H1 (cell line): ENCODE measurements around the gene CNOT1. TPM values are rescaled to one million over a fixed set of nuclear protein-coding genes. Genes with fewer than 3 reads are reported as not detected.

Experiments
- CTCF ChIA-PET: fragments of 300-600 bp; sonication (Branson Sonifier 250); formaldehyde crosslinking; loops from one replicate; lab custom pipeline; 2021; ENCODE audit not compliant: partially characterized antibody; lab: Charles Lee
- POLR2A ChIA-PET: fragments of 300-600 bp; sonication (Branson Sonifier 250); formaldehyde crosslinking; loops from one replicate; lab custom pipeline; 2021; ENCODE audit warnings: inconsistent platforms; ENCODE audit not compliant: partially characterized antibody; lab: Charles Lee
- DNase-seq, 2 experiments: peaks; one replicate each; pipeline versions ENCODE4 v3.0.0 to v3.0.0-alpha.2; 2010 to 2022; ENCODE audit warnings: low spot score in 2 of 2, low read depth in 1 of 2, mixed read lengths in 1 of 2
- FAIRE-seq: peaks from 2 replicates; lab custom pipeline; 2011; peaks lifted over from hg19 to GRCh38; lab: Jason Lieb, UNC
- H2AFZ ChIP-seq: 2 replicates; pipeline ENCODE4 v1.8.1; 2012; ENCODE audit warnings: low read length, inconsistent platforms
- H2AK5ac ChIP-seq: 2 replicates; pipeline ENCODE4 v1.6.1; 2013; ENCODE audit warnings: low read depth, low read length
- H2BK120ac ChIP-seq: replicated peaks from 2 replicates; pipeline ENCODE3; 2013; ENCODE audit warnings: low read depth, low read length, inconsistent platforms
- H2BK12ac ChIP-seq: 2 replicates; pipeline ENCODE4 v1.6.1; 2013; ENCODE audit warnings: low read depth, low read length
- H2BK15ac ChIP-seq: 2 replicates; pipeline ENCODE4 v1.6.1; 2013; ENCODE audit warnings: low read length
- H2BK20ac ChIP-seq: 2 replicates; pipeline ENCODE4 v1.6.1; 2013; ENCODE audit warnings: low read length
- H2BK5ac ChIP-seq: 2 replicates; pipeline ENCODE4 v1.6.1; 2013; ENCODE audit warnings: low read depth, low read length
- H3K14ac ChIP-seq: 2 replicates; pipeline ENCODE4 v1.6.1; 2013; ENCODE audit warnings: inconsistent platforms; ENCODE audit not compliant: insufficient read length
- H3K18ac ChIP-seq: 2 replicates; pipeline ENCODE4 v1.6.1; 2013; ENCODE audit warnings: low read length; ENCODE audit errors: extremely low read depth
- H3K23ac ChIP-seq: 2 replicates; pipeline ENCODE4 v1.6.1; 2013; ENCODE audit warnings: inconsistent platforms; ENCODE audit not compliant: insufficient read length
- H3K23me2 ChIP-seq: 2 replicates; pipeline ENCODE4 v1.6.1; 2013; ENCODE audit warnings: low read depth, low read length
- H3K27ac ChIP-seq: 2 replicates; pipeline ENCODE4 v1.6.1; 2011; ENCODE audit warnings: low read depth, low read length, inconsistent platforms
- H3K27me3 ChIP-seq, 4 experiments: replicated peaks in 1 of 4; 1 replicate in 1 of 4; 2 replicates in 3 of 4; pipeline versions ENCODE4 v1.6.1 to v1.8.1; 2011 to 2013; ENCODE audit warnings: low read length in 3 of 4, mild to moderate bottlenecking in 3 of 4, inconsistent platforms in 2 of 4, mixed read lengths in 2 of 4, moderate library complexity in 1 of 4; ENCODE audit not compliant: control insufficient read depth in 3 of 4, insufficient read depth in 3 of 4; ENCODE audit errors: extremely low read depth in 1 of 4
- H3K36me3 ChIP-seq, 4 experiments: 2 replicates each; pipeline versions ENCODE4 v1.6.1 to v1.8.1; 2011 to 2013; ENCODE audit warnings: mild to moderate bottlenecking in 4 of 4, low read length in 3 of 4, moderate library complexity in 2 of 4, control low read depth in 1 of 4, inconsistent platforms in 1 of 4; ENCODE audit not compliant: insufficient read depth in 4 of 4, control insufficient read depth in 2 of 4
- H3K4ac ChIP-seq: replicated peaks from 2 replicates; pipeline ENCODE3; 2013; ENCODE audit warnings: low read length, low read depth, mixed read lengths, inconsistent platforms; ENCODE audit not compliant: insufficient read length
- H3K4me1 ChIP-seq, 4 experiments: replicated peaks in 1 of 4; 1 replicate in 1 of 4; 2 replicates in 3 of 4; pipeline versions ENCODE4 v1.6.1 to v1.8.1; 2011 to 2013; ENCODE audit warnings: low read length in 3 of 4, inconsistent platforms in 2 of 4, mixed read lengths in 1 of 4; ENCODE audit not compliant: insufficient read depth in 4 of 4, control insufficient read depth in 3 of 4
- H3K4me2 ChIP-seq, 2 experiments: 2 replicates each; pipeline versions ENCODE4 v1.6.1 to v1.8.1; 2011 to 2013; ENCODE audit warnings: low read depth in 2 of 2, low read length in 2 of 2, control low read depth in 1 of 2, inconsistent platforms in 1 of 2, mild to moderate bottlenecking in 1 of 2; ENCODE audit not compliant: insufficient read depth in 1 of 2
- H3K4me3 ChIP-seq, 4 experiments: fragments of 200-600, 300-600 bp in 1 of 4; sonication (generic), shearing (Covaris generic), sonication (Bioruptor Twin) in 1 of 4; 2 replicates each; pipeline versions ENCODE4 v1.5.1 to v1.8.1; 2011 to 2016; ENCODE audit warnings: low read length in 4 of 4, low read depth in 3 of 4, control low read depth in 2 of 4, inconsistent platforms in 2 of 4, mild to moderate bottlenecking in 2 of 4, mixed read lengths in 1 of 4, moderate library complexity in 1 of 4; ENCODE audit not compliant: insufficient read depth in 2 of 4; ENCODE audit errors: extremely low read depth in 1 of 4
- H3K56ac ChIP-seq: replicated peaks from 2 replicates; pipeline ENCODE3; 2013; ENCODE audit warnings: low read depth, mild to moderate bottlenecking, mixed read lengths, low read length, inconsistent platforms; ENCODE audit not compliant: insufficient read length
- H3K79me1 ChIP-seq: 2 replicates; pipeline ENCODE4 v1.6.1; 2013; ENCODE audit warnings: low read depth, low read length, control low read depth
- H3K79me2 ChIP-seq, 2 experiments: 2 replicates each; pipeline versions ENCODE4 v1.6.1 to v1.8.1; 2012 to 2013; ENCODE audit warnings: low read length in 2 of 2, mild to moderate bottlenecking in 2 of 2, inconsistent platforms in 1 of 2; ENCODE audit not compliant: insufficient read depth in 2 of 2, control insufficient read depth in 1 of 2
- H3K9ac ChIP-seq, 4 experiments: replicated peaks in 1 of 4; 1 replicate in 1 of 4; 2 replicates in 3 of 4; pipeline versions ENCODE4 v1.6.1 to v1.8.1; 2011 to 2013; ENCODE audit warnings: low read depth in 3 of 4, low read length in 3 of 4, control low read depth in 2 of 4, mild to moderate bottlenecking in 2 of 4, moderate library complexity in 2 of 4, inconsistent platforms in 1 of 4; ENCODE audit errors: extremely low read depth in 1 of 4
- H3K9me3 ChIP-seq, 2 experiments: 2 replicates each; pipeline versions ENCODE4 v1.6.1 to v1.8.1; 2012 to 2013; ENCODE audit warnings: mild to moderate bottlenecking in 2 of 2, moderate library complexity in 2 of 2, control low read depth in 1 of 2, inconsistent platforms in 1 of 2, low read depth in 1 of 2, low read length in 1 of 2, mixed read lengths in 1 of 2; ENCODE audit not compliant: insufficient read depth in 2 of 2
- H4K20me1 ChIP-seq, 2 experiments: replicated peaks in 1 of 2; 2 replicates each; pipeline versions ENCODE3 to v1.8.1; 2011 to 2013; ENCODE audit warnings: inconsistent platforms in 2 of 2, low read length in 2 of 2, mild to moderate bottlenecking in 1 of 2; ENCODE audit not compliant: insufficient read depth in 2 of 2, control insufficient read depth in 1 of 2
- H4K5ac ChIP-seq: 2 replicates; pipeline ENCODE4 v1.6.1; 2013; ENCODE audit warnings: low read length, low read depth, mixed read lengths, inconsistent platforms; ENCODE audit not compliant: insufficient read length
- H4K8ac ChIP-seq: 2 replicates; pipeline ENCODE4 v1.8.0; 2013; ENCODE audit warnings: mild to moderate bottlenecking, moderate library complexity, low read length, inconsistent platforms; ENCODE audit not compliant: insufficient read depth; ENCODE audit errors: extremely low read depth
- H4K91ac ChIP-seq: replicated peaks from 2 replicates; pipeline ENCODE3; 2013; ENCODE audit warnings: low read length, mixed read lengths, inconsistent platforms; ENCODE audit not compliant: insufficient read length
- TCF12 ChIP-seq: IDR thresholded peaks from 2 replicates; pipeline ENCODE4 v1.6.1; 2011; ENCODE audit warnings: low read depth, mild to moderate bottlenecking, low read length
- WGBS, 2 experiments: shearing (Covaris generic) in 1 of 2; methylation state at CpG; one replicate each; pipeline versions ENCODE4 v1.1.6 to v1.1.7; 2013 to 2015; ENCODE audit warnings: low lambda C conversion rate in 2 of 2, mixed read lengths in 2 of 2, inconsistent platforms in 1 of 2, low coverage in 1 of 2, missing lambda C conversion rate in 1 of 2; ENCODE audit not compliant: insufficient replicate concordance in 2 of 2, insufficient coverage in 1 of 2, insufficient read length in 1 of 2; ENCODE audit errors: extremely low coverage in 1 of 2, missing lambda C conversion rate in 1 of 2; 5-methylcytosine and 5-hydroxymethylcytosine counted together
- polyA plus RNA-seq, 7 experiments: library from polyadenylated mRNA; depleted of rRNA in 3 of 7; stranded (reverse) in 5 of 7; unstranded in 2 of 7; fragments of >200 nt in 5 of 7; fragments of 200-250 nt in 2 of 7; gene quantifications; 1 replicate in 5 of 7; 2 replicates in 1 of 7; 4 replicates in 1 of 7; pipeline versions ENCODE4 v1.2.1 to v1.2.3, GENCODE V29; 2011 to 2013; ENCODE audit warnings: missing spikeins in 2 of 7, mixed read lengths in 2 of 7
- total RNA-seq: library from RNA; stranded (reverse); fragmentation: NEBNext Ultra II Directional; extraction: Animal tissue kit (Norgen Biotek cat#: 25700); gene quantifications from 2 replicates; pipeline ENCODE4 v1.2.1, GENCODE V29; 2021

CNOT1 gene
- total and polyA plus RNA-seq, 2 of the 8 experiments (the other 6 are each of a cell fraction or from before 2014, with no cell fraction given): 306 to 319 TPM

DNA sequence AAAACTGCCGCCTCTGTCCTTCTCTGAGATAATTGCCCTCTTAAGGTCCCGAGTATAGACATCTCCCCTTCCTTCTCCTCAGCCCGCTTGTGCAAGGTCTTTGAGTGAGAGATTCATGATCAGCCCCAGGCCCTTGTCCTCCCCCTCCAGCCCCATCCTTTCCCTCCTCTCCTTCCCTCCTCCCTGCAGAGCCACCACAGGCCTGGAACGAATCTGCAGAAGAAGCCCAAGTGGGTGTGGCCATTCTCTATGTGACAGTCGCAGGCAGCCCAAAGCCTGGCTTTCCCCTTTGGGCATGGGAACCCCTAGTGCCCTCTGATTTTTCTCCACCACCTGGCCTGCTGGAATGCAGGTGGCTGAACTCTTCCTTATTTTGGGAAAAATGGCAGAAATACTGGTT lies 136.9 kb downstream of the CNOT1 start:
- peaks cover 0 to 3% (median 0%) of the 10 kb centered on the region in 4 experiments; a peak in 2 of 7 replicates for H3K27me3 ChIP-seq
- H4K5ac ChIP-seq: no peak overlapping the region
- H3K4me1 ChIP-seq: peaks cover 0 to 22% (median 12%) of the 10 kb centered on the region in 4 experiments; a peak in 6 of 7 replicates
- H3K18ac ChIP-seq: no peak overlapping the region
- no peak overlapping the region for H2BK5ac ChIP-seq
- no peak overlapping the region for H4K91ac ChIP-seq
- DNase-seq: no peak
- ChIA-PET CTCF (interaction anchor here (0.6 to 4.2 kb wide), 9 partner anchors 14 to 231 kb away, joined by 3 to 30 read pairs (median 8); no protein-coding TSS in a partner anchor), POLR2A (interaction anchor here (0.6 to 1.5 kb wide), 2 partner anchors 22 to 156 kb away, joined by 3 to 7 read pairs; no protein-coding TSS in a partner anchor)
- H3K9ac ChIP-seq: no peak overlapping the region
- no peak for FAIRE-seq
- H3K27ac ChIP-seq: no peak overlapping the region
- H3K23me2 ChIP-seq: no peaks in the 10 kb centered on the region
- H3K79me1 ChIP-seq: no peaks in the 10 kb centered on the region
- H4K20me1 ChIP-seq: no peaks in the 10 kb centered on the region
- H4K8ac ChIP-seq: no peak overlapping the region
- H2BK120ac ChIP-seq: no peak overlapping the region
- H3K4me2 ChIP-seq: no peak overlapping the region
- H3K4ac ChIP-seq: no peak overlapping the region
- H2BK20ac ChIP-seq: no peak overlapping the region
- H3K14ac ChIP-seq: no peak overlapping the region
- no peaks in the 10 kb centered on the region for H3K9me3 ChIP-seq
- no peak overlapping the region for H3K23ac ChIP-seq
- no peaks in the 10 kb centered on the region for H3K36me3 ChIP-seq
- H3K4me3 ChIP-seq: no peak overlapping the region
- no peak overlapping the region for H2BK15ac ChIP-seq
- no peak for TF ChIP-seq TCF12
- H3K79me2 ChIP-seq: no peaks in the 10 kb centered on the region
- H2AFZ ChIP-seq: no peak overlapping the region
- 74% methylated on average over 5 of the region's 5 CpGs; no CpG with 5 or more reads in 1 of the 2 experiments for WGBS, 2 experiments
- H3K56ac ChIP-seq: no peak overlapping the region
- no peak overlapping the region for H2AK5ac ChIP-seq
- no peak overlapping the region for H2BK12ac ChIP-seq
